NCI-H128 (cell line): Measurements from ENCODE around the gene SPTAN1.
"Not testable (repeated sequence)": the region's sequence is repeated elsewhere in the genome, so short reads cannot be mapped to it uniquely, and the experiment has no call there.

ENCODE experiments used
- DNase-seq: peaks from one replicate; lab custom pipeline; 2025; ENCODE audit not compliant: unreplicated experiment; lab: John Stamatoyannopoulos, UW

SPTAN1 gene

GRCh38 chr9:128552153-128552743 lies at the start of gene SPTAN1:
Gene SPTAN1, plus strand, starts transcription at chr9:128552587. Its CDS starts 14,154 bp downstream, at chr9:128566741.
- peak; percentile 86 for DNase-seq

- not testable (repeated sequence) for DNase-seq
These were observed 49.0 kb upstream of the SPTAN1 start for GRCh38 chr9:128503415-128503825.

- DNase-seq: no peak
These were observed 48.5 kb upstream of the SPTAN1 start for GRCh38 chr9:128503870-128504269.

GRCh38 chr9:128504485-128505413 lies 47.6 kb upstream of the SPTAN1 start, which contains the start of gene GLE1:
Gene GLE1, plus strand, starts transcription at chr9:128504719. Its CDS starts 87 bp downstream, at chr9:128504806.
- peak; percentile 91 for DNase-seq

GRCh38 chr9:128505414-128505765 lies 47.0 kb upstream of the SPTAN1 start:
- DNase-seq: no peak

GRCh38 chr9:128505906-128506305 lies 46.5 kb upstream of the SPTAN1 start:
- not testable (repeated sequence) for DNase-seq

- no peak for DNase-seq
These were observed 39.6 kb upstream of the SPTAN1 start for GRCh38 chr9:128512820-128513219.

GRCh38 chr9:128521956-128522355 lies 30.4 kb upstream of the SPTAN1 start:
- no peak for DNase-seq

- no peak for DNase-seq
These were observed 29.0 kb upstream of the SPTAN1 start for GRCh38 chr9:128523199-128523925.

GRCh38 chr9:128526720-128527119 lies 25.7 kb upstream of the SPTAN1 start:
- no peak for DNase-seq

GRCh38 chr9:128528445-128529160 lies 23.8 kb upstream of the SPTAN1 start:
- DNase-seq: no peak

GRCh38 chr9:128529191-128529590 lies 23.2 kb upstream of the SPTAN1 start:
- no peak for DNase-seq

GRCh38 chr9:128532581-128532980 lies 19.8 kb upstream of the SPTAN1 start:
- no peak for DNase-seq

GRCh38 chr9:128540634-128541360 lies 11.6 kb upstream of the SPTAN1 start:
- no peak for DNase-seq

GRCh38 chr9:128546504-128546903 lies 5.9 kb upstream of the SPTAN1 start:
- no peak for DNase-seq

- no peak for DNase-seq
These were observed 3.5 kb upstream of the SPTAN1 start for GRCh38 chr9:128548876-128549275.

- DNase-seq: no peak
These were observed 2.2 kb upstream of the SPTAN1 start for GRCh38 chr9:128550226-128550625.

GRCh38 chr9:128550770-128551656 lies 1.4 kb upstream of the SPTAN1 start:
- no peak for DNase-seq

GRCh38 chr9:128551657-128552152 lies 682 bp upstream of the SPTAN1 start:
- no peak for DNase-seq
